SH-SY5Y (cell line): ENCODE data around the gene GOLM1.

Source experiments
- GATA2 ChIP-seq: IDR thresholded peaks from 2 replicates; pipeline ENCODE4 v1.6.1; 2011; ENCODE audit warnings: mild to moderate bottlenecking, low read depth, low read length
- GATA3 ChIP-seq: IDR thresholded peaks from 2 replicates; pipeline ENCODE4 v1.6.1; 2011; ENCODE audit warnings: low read depth, mild to moderate bottlenecking, low read length, moderate library complexity

GRCh38 chr9:86005253-86005775 lies 94.0 kb downstream of the GOLM1 start:
- TF ChIP-seq GATA3 (no peak), GATA2 (no peak)
